Adrenal gland (tissue), 12 donors: ENCODE data around the gene FXR2. TPM values are rescaled to one million over a fixed set of nuclear protein-coding genes. Genes with fewer than 3 reads are reported as not detected.
A peak's percentile ranks its signal among the peaks of the same experiment; 100 is the strongest.
"Not testable (repeated sequence)": the region's sequence is repeated elsewhere in the genome, so short reads cannot be mapped to it uniquely, and the experiment has no call there.

ENCODE experiments used
- DNase-seq, 7 donors: peaks; one replicate each; pipeline ENCODE4 v3.0.0-alpha.2; 2019 to 2020
- H3K27ac ChIP-seq, 5 donors: fragments of 200-600 bp; sonication (generic) in 4 of 5; 1 replicate in 3 of 5; 2 replicates in 2 of 5; pipeline versions ENCODE4 v1.5.1 to v1.8.0; 2016 to 2020; ENCODE audit warnings: mild to moderate bottlenecking in 1 of 5
- H3K27me3 ChIP-seq: fragments of 200-600 bp; 2 replicates; pipeline ENCODE4 v1.8.0; 2021
- H3K36me3 ChIP-seq, 2 donors: fragments of 200-600 bp; replicated peaks in 1 of 2; 1 replicate in 1 of 2; 2 replicates in 1 of 2; pipeline versions ENCODE4 v1.5.1 to v1.8.0; 2018 to 2022
- H3K4me1 ChIP-seq, 2 donors: fragments of 200-600 bp; replicated peaks in 1 of 2; 1 replicate in 1 of 2; 2 replicates in 1 of 2; pipeline versions ENCODE4 v1.5.1 to v1.8.0; 2018 to 2021
- H3K4me3 ChIP-seq, 4 donors: fragments of 200-600 bp; sonication (generic) in 3 of 4; one replicate each; pipeline ENCODE4 v1.5.1; 2016 to 2018
- H3K9me3 ChIP-seq, 3 donors: fragments of 200-600 bp; sonication (generic) in 1 of 3; replicated peaks in 1 of 3; 1 replicate in 2 of 3; 2 replicates in 1 of 3; pipeline versions ENCODE4 v1.5.1 to v1.8.0; 2016 to 2021
- CTCF ChIP-seq, 6 experiments: fragments of 450-650 bp in 4 of 6; fragments of 200-600 bp in 2 of 6; sonication (generic) in 1 of 6; IDR thresholded peaks; 1 replicate in 5 of 6; 2 replicates in 1 of 6; pipeline versions ENCODE4 v1.5.1 to v1.8.0; 2016 to 2021; ENCODE audit warnings: antibody characterized with exemption in 6 of 6, mild to moderate bottlenecking in 2 of 6, moderate library complexity in 1 of 6
- POLR2A ChIP-seq, 2 donors: fragments of 450-650 bp; IDR thresholded peaks; one replicate each; pipeline ENCODE4 v1.6.1; 2017; ENCODE audit warnings: antibody characterized with exemption in 2 of 2, mild to moderate bottlenecking in 2 of 2, moderate library complexity in 1 of 2
- WGBS, 4 donors: extraction: QIAGEN DNeasy Blood & Tissue Kit in 2 of 4; methylation state at CpG; one replicate each; pipeline versions ENCODE4 v1.1.5 to v1.1.7; 2013 to 2017; 5-methylcytosine and 5-hydroxymethylcytosine counted together
- intact Hi-C, 2 donors: fragments of 100-400 bp; cut with DNase I; formaldehyde crosslinking; loops; one replicate each; pipeline versions ENCODE4 v1.14.1 to v1.15.0; 2022 to 2023
- polyA plus RNA-seq, 3 donors: library from polyadenylated mRNA; stranded (reverse); fragments of 200-250 nt in 2 of 3; fragments of 350-450 nt in 1 of 3; fragmentation: Illumina TruSeq in 1 of 3; extraction: RNeasy Lipid Tissue Mini Kit (QIAGEN cat#74804) in 1 of 3; gene quantifications; one replicate each; pipeline ENCODE4 v1.2.3, GENCODE V29; 2013 to 2014
- total RNA-seq, 9 donors: library from RNA; depleted of rRNA in 4 of 9; stranded (reverse); fragments of >200 nt in 4 of 9; fragments of 120-200 nt in 1 of 9; fragmentation: NEBNext Ultra II Directional in 1 of 9; extraction: Animal tissue kit (Norgen Biotek cat#: 25700) in 1 of 9; gene quantifications; one replicate each; pipeline versions ENCODE4 v1.1.0 to v1.2.4, GENCODE V29; 2013 to 2023
- donor health status: healthy with polysubstance abuse.
- donor health status: Bipolar disorder and iron deficiency.
- donor health status: DM: yes; HTN: yes; CAD: no.
- donor health status: DM: no; HTN: no; CAD: no.
- donor health status: DM: no; HTN: no; CAD: no.
- donor health status: DM: yes; HTN: yes; CAD: no.

FXR2 gene
- total and polyA plus RNA-seq, 12 donors: 35.6 to 73.1 (median 43.9) TPM

DNA sequence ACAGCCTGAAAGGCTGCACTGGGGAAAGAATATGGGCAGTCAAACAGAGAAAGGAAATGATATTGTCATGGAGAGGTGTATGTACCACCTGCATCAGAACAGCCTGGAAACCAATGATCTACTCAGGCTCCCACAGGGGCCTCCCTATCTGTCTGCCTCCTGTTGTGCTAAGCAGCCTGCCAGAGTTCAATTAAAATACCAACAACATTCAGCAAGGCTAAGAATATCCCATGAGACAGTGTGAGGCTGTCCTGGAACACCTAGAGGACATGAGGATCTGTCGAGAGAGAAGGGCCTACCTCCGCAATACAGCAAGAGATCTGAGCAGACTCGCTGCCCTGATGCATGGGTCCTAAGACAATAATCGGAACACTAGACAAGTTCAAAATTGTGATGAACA, 8.4 kb downstream of the FXR2 start:
- no peak for DNase-seq
- no peak overlapping the region for H3K4me3 ChIP-seq
- H3K27me3 ChIP-seq: no peaks in the 10 kb centered on the region
- H3K4me1 ChIP-seq: peaks cover 3 to 24% of the 10 kb centered on the region in 2 donors
- no peak for TF ChIP-seq POLR2A (IDR thresholded peaks at IDR 0.05)
- TF ChIP-seq CTCF (IDR thresholded peaks at IDR 0.05): no peak
- intact Hi-C loops: no loop called here
- 85 to 95% (median 90%) methylated on average over 4 of the region's 4 CpGs for WGBS, 4 donors
- H3K9me3 ChIP-seq: no peaks in the 10 kb centered on the region
- no peak overlapping the region for H3K27ac ChIP-seq
- H3K36me3 ChIP-seq: peaks cover 0 to 56% of the 10 kb centered on the region in 2 donors

GRCh38 chr17:7597561-7597960, 17.1 kb downstream of the FXR2 start:
- H3K27me3 ChIP-seq, H3K4me1 ChIP-seq, H3K4me3 ChIP-seq, DNase-seq, H3K27ac ChIP-seq, intact Hi-C loops, H3K9me3 ChIP-seq: not testable (repeated sequence)
- WGBS, 4 donors: 51 to 83% (median 72%) methylated on average over 5 of the region's 5 CpGs
- peaks cover 0 to 97% of the 10 kb centered on the region in 2 donors for H3K36me3 ChIP-seq

DNA sequence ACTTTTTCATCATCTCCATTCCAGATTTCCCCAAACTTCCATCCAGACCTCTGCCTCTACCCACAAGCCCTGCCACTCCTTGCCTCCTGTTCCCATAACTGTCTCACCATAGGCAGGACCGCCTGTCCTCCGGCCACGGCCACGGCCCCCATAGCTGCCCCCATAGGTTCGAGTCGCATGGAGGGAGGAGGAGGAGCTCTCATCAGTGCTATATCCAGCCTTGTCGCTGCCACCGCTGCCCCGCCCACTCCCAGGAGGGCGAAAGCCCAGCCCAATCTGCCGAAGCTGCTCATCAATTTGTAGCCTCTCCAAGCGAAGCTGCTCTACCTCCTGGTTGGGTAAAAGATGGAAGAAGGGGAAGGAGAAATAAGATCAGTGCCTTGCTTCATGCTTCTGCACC, 21.4 kb downstream of the FXR2 start:
- TF ChIP-seq CTCF (IDR thresholded peaks at IDR 0.05) (no peak), POLR2A (IDR thresholded peaks at IDR 0.05) (no peak)
- Histone ChIP-seq H3K4me3 (no peak overlapping the region), H3K36me3 (peaks cover 0 to 75% of the 10 kb centered on the region in 2 donors), H3K27ac (no peak overlapping the region), H3K9me3 (no peaks in the 10 kb centered on the region), H3K27me3 (no peaks in the 10 kb centered on the region), H3K4me1 (peaks cover 0 to 10% of the 10 kb centered on the region in 2 donors)
- DNase-seq: no peak
- WGBS, 4 donors: 83 to 91% (median 86%) methylated on average over 12 of the region's 12 CpGs
- intact Hi-C loops: no loop called here

GRCh38 chr17:7592422-7593021, 22.2 kb downstream of the FXR2 start:
- no peak overlapping the region for H3K27ac ChIP-seq
- intact Hi-C loops: no loop called here
- H3K27me3 ChIP-seq: no peaks in the 10 kb centered on the region
- WGBS, 4 donors: 91 to 92% (median 91%) methylated on average over 22 to 23 of the region's 23 CpGs
- H3K4me3 ChIP-seq: no peak overlapping the region
- H3K4me1 ChIP-seq: peaks cover 0 to 10% of the 10 kb centered on the region in 2 donors
- peaks cover 0 to 78% of the 10 kb centered on the region in 2 donors for H3K36me3 ChIP-seq
- TF ChIP-seq POLR2A (IDR thresholded peaks at IDR 0.05): no peak
- DNase-seq: no peak
- no peaks in the 10 kb centered on the region for H3K9me3 ChIP-seq

DNA sequence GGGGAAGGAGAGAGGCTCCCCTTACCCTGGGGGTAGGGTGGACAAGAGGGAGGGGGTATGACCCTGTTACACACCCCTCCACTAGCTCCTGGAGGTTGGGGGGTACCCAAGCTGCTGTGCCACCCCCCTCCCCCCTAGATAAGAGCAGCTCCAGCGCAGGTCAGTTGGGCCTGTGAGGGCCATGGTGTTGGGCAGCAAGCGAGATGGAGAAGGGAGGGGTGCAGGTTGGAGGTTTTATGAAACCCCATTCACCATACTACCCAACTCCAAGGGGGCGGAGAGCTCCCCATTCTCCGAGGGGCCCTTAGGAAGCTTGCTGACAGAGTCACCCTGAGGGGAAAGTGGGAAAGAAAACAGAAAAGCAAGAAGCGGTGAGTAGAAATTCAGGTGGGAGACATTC, 23.1 kb downstream of the FXR2 start:
- peak overlapping the region in 1 of 5 donors; percentile 15 for H3K27ac ChIP-seq
- peaks cover 0 to 77% of the 10 kb centered on the region in 2 donors for H3K36me3 ChIP-seq
- peaks cover 0 to 10% of the 10 kb centered on the region in 2 donors for H3K4me1 ChIP-seq
- no peaks in the 10 kb centered on the region for H3K27me3 ChIP-seq
- H3K9me3 ChIP-seq: no peaks in the 10 kb centered on the region
- TF ChIP-seq POLR2A (IDR thresholded peaks at IDR 0.05) (no peak), CTCF (IDR thresholded peaks at IDR 0.05) (no peak)
- intact Hi-C loops: no loop called here
- H3K4me3 ChIP-seq: no peak overlapping the region
- WGBS, 4 donors: 83 to 93% (median 88%) methylated on average over 5 of the region's 5 CpGs
- no peak for DNase-seq
